Measurements from ENCODE around the gene SFXN3.

SFXN3 gene

DNA sequence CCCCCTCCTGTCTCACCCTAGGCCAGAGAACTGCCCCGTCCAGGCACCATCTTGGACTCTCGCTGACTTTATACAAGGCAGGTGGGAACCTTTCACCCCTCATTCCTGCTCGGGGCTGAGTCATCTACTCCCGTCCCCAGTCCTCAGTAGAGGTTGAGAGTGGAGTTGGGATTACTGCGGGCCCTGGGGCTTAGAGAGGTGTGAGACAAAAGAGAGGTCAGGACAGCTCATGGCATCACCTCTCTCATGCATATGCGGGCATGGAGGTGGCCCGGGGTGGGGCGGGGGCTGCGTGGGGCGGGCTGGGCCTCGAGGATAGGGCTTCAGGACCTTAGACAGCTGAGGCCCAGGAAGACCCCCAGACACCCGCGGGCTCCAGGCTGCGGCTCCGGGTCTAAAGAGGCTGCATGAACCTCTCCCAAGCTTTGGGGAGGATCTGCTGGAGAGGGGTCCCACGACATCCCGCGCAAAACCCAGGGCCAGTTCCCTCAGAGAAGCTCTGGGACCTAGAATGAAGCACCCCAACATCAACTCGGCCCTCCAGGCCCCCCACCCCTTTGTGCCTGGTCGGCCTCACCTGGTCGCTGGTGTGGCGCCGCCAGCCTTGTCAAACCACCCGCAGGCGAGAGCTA, 422 bp upstream of the SFXN3 start:
- no peak for TF ChIP-seq GATA2 (IDR thresholded peaks at IDR 0.05; ENCODE audit: low read depth, low read length)
- no peak for TF ChIP-seq GATA3 (IDR thresholded peaks at IDR 0.05; ENCODE audit: low read depth, low read length)

DNA sequence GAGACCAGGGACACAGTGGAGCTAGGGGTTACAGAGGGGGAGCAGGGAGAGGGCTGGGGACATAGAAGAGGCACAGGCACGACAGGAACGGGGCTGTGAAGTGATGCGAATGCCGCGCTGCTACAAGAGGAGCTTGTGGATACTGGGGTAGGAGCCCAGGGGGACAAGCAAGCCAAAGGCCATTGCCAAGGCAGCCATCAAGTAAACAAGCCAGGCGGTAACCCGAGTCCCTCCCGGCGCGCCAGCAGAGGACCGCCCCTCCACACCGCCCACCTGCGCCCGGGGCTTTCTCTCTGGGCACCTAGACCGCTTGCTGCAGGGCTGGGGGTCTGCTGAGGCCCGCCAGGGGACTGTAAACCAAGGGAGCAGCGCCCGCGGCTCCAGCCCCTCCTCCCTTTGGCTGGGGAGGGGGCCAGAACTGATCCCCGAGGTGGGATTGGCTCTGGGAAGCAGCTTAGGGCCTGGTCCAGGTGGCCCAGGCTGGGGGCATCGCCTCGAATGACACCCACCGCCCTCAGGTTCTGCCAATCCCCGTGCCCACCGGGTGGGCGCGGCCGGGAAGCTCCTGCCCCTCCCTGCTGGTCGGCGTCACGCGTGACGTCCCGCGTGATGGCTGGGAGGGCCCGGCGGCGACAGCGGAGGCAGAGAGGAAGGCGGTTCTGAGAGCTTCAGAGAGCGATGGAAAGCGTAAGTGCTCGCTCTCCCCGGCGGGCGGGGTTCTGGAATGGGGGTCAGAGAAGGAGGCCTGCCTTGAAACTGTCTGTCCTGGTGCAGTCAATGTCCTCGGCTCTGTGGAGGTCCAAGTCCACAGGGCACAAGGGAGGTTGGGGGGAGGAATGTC, 982 bp downstream of the SFXN3 start:
- TF ChIP-seq GATA3 (IDR thresholded peaks at IDR 0.05; ENCODE audit: low read depth, low read length), result no peak
- no peak for TF ChIP-seq GATA2 (IDR thresholded peaks at IDR 0.05; ENCODE audit: low read depth, low read length)

DNA sequence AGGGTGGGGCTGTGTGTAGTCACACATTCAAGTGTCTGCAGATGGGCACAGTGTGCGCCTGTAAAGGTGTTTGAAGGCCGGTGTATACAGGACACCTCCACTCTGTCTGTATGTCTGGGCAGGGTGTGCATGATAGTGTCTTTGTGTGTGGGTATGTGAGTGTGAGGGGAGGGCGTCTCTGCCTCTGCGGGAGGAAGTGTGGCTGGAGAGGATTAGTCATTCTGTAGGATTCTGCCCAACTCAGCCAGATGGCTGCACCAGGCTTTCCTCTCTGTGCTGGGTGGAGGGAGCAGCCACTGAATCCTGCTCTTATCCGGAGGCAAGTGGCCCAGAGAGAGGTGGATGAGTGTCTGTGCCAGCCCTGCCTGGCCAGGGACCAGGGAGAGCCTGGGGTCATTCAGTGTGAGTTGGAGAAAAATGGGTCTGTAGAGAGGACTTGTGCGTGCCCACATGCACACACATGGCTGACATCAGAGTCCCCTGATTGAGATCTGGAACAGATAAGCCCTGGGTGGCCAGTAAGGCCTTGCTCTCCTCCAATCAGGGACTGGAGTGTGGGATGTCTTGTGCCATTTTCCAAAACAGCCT, 1.7 kb downstream of the SFXN3 start:
- TF ChIP-seq GATA2 (IDR thresholded peaks at IDR 0.05; ENCODE audit: low read depth, low read length) (peak; percentile 100), GATA3 (IDR thresholded peaks at IDR 0.05; ENCODE audit: low read depth, low read length) (peak; percentile 96)

DNA sequence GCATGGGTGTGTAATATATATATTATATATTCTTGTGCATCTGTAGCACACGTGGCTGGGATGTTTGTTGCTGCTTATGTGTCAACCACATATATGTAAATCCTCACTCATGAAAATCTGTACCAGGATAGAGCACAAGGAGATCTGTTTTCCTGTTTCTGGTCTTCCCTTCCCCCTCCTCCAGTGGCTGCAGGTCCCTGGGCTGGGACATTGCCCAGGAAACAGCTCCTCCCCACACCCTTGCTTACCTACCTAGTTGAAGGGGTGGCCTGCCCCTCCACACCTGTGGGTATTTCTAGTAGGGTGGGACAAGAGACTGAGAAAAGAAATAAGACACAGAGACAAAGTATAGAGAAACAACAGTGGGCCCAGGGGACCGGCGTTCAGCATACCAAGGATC, 2.2 kb downstream of the SFXN3 start:
- TF ChIP-seq GATA2 (IDR thresholded peaks at IDR 0.05; ENCODE audit: low read depth, low read length) (no peak), GATA3 (IDR thresholded peaks at IDR 0.05; ENCODE audit: low read depth, low read length) (no peak)

DNA sequence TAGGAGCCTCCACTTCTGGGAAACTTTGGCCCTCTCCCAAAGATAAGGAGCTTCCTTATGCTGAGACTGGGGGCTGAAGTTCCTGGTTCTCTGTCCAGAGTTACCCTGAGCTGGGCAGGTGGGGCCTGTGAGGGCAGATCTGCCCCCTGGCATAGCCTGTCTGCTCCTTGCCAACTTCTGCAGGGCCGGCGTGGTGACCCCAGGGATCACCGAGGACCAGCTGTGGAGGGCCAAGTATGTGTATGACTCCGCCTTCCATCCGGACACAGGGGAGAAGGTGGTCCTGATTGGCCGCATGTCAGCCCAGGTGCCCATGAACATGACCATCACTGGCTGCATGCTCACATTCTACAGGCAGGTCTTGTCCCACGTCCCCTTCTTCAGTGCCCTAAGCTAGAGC, 4.3 kb downstream of the SFXN3 start:
- TF ChIP-seq GATA3 (IDR thresholded peaks at IDR 0.05; ENCODE audit: low read depth, low read length) (no peak), GATA2 (IDR thresholded peaks at IDR 0.05; ENCODE audit: low read depth, low read length) (no peak)

DNA sequence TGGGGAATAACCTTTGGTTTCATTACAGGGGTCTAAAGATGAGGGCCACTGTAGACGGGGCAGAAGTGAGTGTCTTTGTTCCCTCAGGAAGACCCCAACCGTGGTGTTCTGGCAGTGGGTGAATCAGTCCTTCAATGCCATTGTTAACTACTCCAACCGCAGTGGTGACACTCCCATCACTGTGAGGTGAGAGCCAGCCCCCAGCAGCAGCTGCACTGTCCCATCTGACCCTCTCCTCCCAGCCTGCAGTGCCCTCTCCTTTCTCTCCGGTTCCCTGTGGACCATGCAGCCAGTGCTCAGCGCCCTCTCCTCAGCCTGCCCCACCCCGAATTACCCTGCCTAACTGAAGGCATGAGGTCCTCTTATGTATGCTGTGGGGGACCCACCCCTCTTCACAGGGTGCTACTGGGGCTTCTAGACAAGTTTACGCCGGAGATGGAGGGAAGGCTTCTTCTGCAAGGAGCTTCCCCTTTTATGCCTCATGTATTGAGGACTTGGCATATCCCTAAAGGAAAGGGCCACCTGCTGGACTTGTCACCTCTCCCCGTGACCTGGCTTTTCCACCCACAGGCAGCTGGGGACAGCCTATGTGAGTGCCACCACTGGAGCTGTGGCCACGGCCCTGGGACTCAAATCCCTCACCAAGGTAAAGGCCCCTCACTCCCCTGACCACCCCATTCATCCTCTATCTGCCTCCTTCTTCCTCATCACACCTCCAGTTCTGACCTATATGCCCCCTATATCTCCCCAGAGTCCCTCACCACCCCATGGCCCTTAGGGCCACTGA, 5.1 kb downstream of the SFXN3 start:
- TF ChIP-seq GATA2 (IDR thresholded peaks at IDR 0.05; ENCODE audit: low read depth, low read length) (no peak), GATA3 (IDR thresholded peaks at IDR 0.05; ENCODE audit: low read depth, low read length) (no peak)

DNA sequence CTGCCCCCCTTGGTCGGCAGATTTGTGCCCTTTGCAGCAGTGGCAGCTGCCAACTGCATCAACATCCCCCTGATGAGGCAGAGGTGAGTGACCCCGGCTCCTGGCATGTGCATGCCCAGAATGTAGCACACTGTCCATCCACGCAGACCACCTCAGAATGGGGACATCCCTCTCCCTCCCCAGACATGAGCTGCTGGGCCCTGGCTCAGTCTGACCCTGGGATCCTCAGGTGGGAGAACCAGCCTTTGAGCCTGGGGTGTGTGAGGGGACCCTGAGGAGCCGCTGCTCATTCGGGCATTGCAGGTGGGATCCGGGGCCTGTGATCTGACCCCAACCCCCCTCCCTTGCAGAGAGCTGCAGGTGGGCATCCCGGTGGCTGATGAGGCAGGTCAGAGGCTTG, 5.7 kb downstream of the SFXN3 start:
- TF ChIP-seq GATA2 (IDR thresholded peaks at IDR 0.05; ENCODE audit: low read depth, low read length) (no peak), GATA3 (IDR thresholded peaks at IDR 0.05; ENCODE audit: low read depth, low read length) (no peak)

GRCh38 chr10:101038484-101038883, 7.5 kb downstream of the SFXN3 start:
- TF ChIP-seq GATA3 (IDR thresholded peaks at IDR 0.05; ENCODE audit: low read depth, low read length) (no peak), GATA2 (IDR thresholded peaks at IDR 0.05; ENCODE audit: low read depth, low read length) (no peak)

- TF ChIP-seq GATA3 (IDR thresholded peaks at IDR 0.05; ENCODE audit: low read depth, low read length) (no peak), GATA2 (IDR thresholded peaks at IDR 0.05; ENCODE audit: low read depth, low read length) (no peak)
These were observed 9.0 kb downstream of the SFXN3 start for GRCh38 chr10:101040061-101040460.

DNA sequence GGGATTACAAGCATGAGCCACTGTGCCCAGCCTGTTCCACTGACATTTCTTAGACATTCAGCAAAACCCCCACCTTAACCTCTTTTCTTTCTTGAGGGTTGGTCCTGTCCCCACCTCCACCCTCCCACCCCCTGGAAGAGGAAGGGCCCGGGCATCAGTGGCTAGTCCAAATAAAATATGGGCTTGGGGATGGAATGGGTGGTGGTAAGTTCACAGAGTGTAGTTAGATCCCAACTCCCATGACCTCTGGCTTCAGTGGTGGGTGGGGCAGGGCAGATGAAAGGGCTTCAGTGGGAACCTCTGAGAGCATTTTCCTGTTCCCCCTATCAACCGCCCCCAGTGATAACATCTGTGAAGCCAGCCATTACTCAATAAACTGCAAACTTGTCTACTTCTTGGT, 9.8 kb downstream of the SFXN3 start:
- TF ChIP-seq GATA2 (IDR thresholded peaks at IDR 0.05; ENCODE audit: low read depth, low read length) (no peak), GATA3 (IDR thresholded peaks at IDR 0.05; ENCODE audit: low read depth, low read length) (no peak)

GRCh38 chr10:101041252-101041761, 10.3 kb downstream of the SFXN3 start:
- TF ChIP-seq GATA3 (IDR thresholded peaks at IDR 0.05; ENCODE audit: low read depth, low read length) (no peak), GATA2 (IDR thresholded peaks at IDR 0.05; ENCODE audit: low read depth, low read length) (no peak)

DNA sequence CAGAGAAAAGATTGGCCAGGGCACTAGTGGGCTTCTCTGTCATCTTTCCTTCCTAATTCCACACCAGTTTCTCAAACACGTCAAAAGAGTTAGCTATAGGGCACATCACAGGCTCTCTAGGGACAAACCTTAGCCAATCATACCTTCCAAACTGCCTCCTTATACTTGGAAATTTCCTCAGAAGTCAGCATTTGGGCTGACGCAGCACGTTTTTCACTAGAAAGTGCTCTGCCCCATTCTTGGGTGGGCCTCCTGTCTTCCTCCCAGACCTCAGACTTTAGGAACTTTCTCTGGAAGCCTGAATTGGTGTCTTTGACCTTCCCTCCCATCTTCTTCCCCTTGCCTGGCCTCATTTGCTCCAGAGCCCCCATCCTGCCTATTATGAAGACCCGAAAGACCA, 11.1 kb downstream of the SFXN3 start:
- TF ChIP-seq GATA3 (IDR thresholded peaks at IDR 0.05; ENCODE audit: low read depth, low read length) (no peak), GATA2 (IDR thresholded peaks at IDR 0.05; ENCODE audit: low read depth, low read length) (no peak)

DNA sequence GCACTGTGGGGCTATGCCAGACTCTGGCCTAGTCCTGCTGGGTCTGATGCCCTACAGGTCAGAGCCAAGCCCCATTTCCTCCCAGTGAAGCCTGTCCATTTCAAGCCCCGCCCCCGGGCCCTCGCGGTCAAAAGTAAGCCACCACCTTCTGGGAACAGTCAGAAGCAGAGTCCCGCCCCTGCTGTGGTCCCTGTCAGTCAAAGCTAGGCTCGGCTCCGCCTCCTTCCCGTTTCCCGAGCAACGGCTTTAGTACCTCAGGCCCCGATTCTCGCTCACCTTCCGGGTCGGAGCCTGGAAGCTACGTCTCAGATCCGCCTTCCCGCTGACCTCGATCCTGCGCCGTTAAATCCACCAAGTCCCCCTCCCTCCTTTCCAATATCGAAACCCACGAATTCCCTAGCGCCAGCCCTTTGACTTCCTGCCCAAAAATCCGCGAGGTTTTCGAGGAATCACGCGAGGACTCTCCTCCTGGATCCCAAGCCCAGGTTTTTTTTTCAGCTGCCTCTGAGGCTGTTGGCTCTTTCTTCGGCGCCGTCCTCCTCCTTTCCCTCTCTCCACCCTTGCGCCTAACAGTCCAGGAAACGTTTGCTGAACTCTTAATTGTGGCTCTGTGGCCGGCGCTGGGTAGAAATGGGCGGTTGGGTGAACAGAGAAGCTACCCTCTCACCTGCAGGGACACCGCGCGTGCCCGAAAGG, 11.8 kb downstream of the SFXN3 start:
- TF ChIP-seq GATA3 (IDR thresholded peaks at IDR 0.05; ENCODE audit: low read depth, low read length), result no peak
- TF ChIP-seq GATA2 (IDR thresholded peaks at IDR 0.05; ENCODE audit: low read depth, low read length), result no peak

Data from SH-SY5Y (cell line).